ENCODE measurements around the gene SMC5.
"Not testable (repeated sequence)": the region's sequence is repeated elsewhere in the genome, so short reads cannot be mapped to it uniquely, and the experiment has no call there.

Gene SMC5

DNA sequence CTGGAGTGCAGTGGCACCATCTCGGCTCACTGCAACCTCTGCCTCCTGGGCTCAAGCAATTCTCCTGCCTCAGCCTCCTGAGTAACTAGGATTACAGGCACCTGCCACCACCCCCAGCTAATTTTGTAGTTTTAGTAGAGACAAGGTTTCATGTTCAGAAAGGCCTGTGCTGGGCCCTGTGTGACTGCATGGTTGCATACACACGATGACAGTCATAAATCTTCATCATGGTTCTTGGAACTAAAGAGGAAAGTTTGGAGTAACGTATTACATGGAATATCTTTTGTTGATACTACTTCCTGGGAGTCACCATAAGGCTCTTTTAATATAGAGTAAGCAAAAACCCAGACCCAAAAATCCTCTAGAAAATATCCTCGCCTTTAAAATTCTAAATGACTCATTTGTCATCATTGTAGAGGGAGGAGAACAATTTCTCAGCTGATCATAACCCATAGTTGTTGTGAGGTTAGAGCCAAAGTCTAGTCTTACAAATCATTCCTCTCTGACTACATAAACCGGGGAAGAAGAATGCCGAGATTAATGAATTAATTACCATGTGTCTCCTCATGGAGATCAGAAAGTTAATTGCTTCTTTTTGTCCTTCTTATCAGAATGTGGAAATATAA is 108.6 kb downstream of the SMC5 start:
- no peak for DNase-seq (ENCODE audit: low read depth)

DNA sequence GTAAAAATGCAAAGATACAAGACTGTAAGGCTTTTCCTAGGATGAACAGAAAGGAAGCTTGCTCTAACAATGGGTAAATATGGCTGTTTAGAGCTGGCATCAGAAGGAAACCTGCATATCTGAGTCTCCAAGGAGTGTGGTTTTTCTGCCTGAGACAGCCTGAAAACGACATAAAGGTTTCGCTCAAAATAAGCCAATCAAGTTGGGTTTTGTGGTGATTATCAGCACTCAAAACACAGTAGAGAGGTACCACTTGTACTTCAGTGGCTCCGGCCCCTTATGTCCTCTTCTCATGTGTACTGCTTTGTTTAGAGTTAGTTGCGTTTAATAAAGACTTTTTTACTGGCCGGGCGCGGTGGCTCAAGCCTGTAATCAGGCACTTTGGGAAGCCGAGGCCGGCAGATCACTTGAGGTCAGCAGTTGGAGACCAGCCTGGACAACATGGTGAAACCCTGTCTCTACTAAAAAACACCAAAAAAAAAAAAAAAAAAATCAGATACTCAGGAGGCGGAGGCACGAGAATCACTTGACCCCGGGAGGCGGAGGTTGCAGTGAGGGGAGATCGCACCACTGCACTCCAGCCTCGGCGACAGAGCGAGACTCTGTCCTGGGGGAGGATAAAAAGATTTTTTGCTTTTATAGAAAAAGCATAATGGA is 116.3 kb downstream of the SMC5 start:
- no peak for DNase-seq (ENCODE audit: low read depth)

DNA sequence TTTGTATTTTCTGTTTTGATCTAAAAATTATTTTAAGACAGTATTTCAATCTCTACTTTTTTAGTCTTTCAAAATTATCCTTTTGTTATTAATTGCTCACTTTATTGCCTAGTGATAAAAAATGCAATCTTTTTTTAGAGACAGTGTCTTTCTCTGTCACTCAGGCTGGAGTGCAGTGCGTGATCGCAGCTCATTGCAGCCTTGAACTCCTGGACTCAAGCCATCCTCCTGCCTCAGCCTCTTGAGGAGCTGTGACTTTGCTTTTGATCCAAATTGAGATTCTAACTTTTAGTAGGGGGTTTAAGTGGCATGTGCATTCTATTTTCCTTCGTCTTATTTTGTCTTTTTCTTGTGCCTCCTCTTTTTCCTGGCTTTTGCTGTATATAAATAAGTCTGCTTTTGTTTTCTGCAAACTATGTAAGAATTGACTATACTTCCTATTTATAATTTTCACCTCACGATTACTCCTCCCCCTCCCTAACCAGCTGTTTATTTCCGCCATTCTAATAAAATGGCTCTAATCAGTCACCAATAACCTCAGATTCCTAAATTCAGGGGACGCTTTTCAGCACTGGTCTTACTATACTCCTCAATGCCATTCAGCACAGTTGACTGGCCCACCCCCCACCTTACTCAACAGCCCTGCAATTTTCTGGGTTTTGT is 123.4 kb downstream of the SMC5 start:
- no peak for DNase-seq (ENCODE audit: low read depth)

DNA sequence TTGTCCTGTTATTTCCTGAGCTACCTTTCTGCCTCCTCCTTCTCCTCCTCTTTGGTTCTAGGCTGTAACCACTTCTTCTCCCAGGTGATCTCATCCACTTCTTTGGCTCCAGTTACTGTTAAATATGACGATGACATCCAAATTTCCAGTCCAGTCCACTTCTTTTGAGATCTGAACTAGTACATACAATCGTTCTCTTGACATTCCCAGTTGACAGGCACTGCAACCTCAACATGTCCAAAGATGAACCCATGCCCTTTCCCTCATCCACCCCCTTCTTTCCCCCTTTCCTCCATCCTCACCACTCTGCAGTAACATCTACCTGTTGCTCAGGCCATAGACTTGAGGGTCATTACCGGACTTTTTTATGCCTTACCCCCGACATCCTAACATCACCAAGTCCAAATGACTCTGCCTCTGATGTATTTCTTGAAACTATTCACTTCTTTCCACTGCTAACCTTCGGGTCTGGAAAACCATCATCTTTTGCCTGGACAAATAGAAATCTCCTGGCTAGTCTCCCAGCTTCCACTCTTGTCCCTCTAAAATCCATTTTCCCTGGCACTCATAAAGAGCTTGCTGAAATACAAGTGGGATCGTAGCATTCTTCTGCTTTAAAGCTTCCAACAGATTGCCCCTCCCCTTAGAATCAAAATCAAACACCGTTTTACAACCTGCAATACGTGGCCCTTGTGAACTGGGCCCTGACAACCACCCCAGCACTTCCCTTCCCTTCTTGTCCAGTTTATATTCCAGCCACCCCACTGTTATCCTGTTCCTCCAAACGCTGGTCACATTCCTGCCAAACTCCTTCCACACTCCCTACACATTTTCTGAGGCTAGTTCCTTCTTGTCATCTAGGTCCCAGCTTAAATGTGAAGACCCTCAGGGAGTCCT is 124.2 kb downstream of the SMC5 start:
- DNase-seq (ENCODE audit: low read depth) = no peak

DNA sequence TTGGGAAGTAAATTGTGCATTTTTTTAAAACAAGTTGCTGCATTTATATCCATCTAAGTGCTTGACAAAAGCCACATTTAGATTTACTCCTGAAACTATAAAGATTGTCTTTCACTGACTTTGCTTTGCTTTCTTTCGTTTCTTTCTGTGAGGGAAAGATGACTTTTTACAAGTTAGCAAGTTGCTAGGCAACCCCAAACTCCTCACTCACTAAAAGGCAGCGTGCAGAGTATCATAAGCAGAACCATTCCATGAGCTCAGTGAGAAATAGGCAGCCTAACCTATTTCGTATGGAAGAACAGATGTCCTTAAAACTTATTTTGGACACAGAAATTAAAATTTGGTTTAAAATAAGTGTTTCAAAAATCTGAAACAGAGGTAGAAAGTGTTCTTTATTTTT is 126.6 kb downstream of the SMC5 start:
- DNase-seq (ENCODE audit: low read depth) = no peak

DNA sequence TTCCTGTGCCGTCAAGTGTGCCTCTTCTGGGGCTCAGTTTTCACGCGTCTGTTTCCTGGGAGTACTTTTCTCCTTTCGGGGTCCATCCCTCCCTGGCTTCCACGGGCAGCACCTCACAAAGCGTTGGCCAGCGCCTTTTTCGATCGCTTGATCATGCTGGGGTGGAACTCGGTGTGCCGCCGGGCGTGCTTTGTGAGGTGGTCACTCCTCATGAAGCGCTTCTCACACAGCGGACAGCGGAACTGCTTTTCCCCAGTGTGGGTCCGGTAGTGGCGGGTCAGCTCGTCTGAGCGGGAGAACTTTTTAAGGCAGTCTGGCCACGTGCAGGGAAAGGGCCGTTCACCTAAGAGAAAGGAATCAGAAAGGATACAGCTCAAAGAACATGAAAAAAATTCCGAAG is 128.9 kb downstream of the SMC5 start:
- DNase-seq (ENCODE audit: low read depth) = no peak

DNA sequence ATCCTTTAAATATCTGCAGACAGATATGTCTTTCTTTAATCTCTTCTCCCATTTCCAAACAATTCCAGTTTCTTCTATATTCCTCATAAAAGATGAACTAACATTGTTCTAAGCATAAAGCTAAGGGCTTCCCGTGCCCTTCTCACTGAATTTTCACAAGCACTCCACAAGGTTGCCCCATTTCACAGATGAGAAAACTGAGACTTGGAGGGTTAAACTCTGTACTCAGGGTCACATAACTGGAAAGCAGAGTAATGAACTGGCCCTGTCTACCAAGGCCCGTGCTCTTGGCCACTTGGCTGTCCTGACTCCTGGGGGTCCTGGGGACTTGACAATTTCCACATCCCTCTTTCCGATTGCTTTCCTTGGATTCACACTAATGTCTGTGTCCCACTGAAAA is 130.4 kb downstream of the SMC5 start:
- DNase-seq (ENCODE audit: low read depth) = no peak

DNA sequence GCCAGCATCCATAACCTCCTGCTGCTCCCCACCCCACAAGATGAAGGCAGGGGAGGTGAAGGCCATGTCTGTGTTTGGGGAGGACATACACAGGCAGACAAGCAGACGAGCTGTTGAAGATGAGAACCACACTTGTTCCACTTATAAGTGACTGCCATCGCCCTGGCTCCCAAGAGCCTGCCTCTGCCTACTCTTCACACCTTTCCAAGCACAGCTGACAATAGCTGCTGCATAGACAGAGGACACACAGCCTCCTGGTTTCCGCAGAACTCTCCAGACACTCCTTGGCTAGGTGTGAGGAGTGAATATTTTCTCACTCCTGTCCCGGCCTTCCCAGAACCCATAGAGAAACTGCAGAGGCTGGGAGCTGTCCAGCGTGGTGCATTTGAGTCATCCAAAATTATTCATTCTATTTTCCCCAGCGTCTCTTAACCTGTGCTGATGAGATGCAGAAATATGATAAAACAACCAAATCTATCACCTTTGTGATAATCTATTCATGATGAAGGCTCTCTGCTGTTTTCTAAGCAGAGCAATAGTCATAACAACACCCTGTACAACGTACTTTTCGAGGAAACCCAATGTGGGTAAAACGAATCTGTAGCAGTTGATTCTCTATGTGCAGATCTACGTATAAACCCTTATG is 131.0 kb downstream of the SMC5 start:
- peak; percentile 42 for DNase-seq (ENCODE audit: low read depth)

DNA sequence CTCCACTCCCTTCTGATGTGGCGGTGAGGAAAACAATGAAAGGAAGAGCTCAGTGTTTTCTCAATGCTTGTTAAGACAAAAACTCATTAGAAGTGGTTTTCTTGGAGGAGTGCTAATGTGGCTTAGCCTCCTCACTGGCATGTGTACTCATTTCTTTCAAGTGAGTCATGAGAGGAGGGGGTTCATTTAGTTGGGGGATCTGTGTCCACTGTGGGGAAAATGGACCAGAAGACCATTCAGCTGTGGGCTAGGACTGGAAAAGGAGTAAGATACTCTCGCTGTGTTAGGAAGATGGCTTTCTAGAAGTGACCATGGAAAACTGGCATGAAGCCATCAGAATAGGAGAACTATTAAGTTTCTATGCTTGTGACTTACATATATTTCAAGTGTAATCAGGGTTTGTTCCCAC is 132.2 kb downstream of the SMC5 start:
- DNase-seq (ENCODE audit: low read depth) = no peak

DNA sequence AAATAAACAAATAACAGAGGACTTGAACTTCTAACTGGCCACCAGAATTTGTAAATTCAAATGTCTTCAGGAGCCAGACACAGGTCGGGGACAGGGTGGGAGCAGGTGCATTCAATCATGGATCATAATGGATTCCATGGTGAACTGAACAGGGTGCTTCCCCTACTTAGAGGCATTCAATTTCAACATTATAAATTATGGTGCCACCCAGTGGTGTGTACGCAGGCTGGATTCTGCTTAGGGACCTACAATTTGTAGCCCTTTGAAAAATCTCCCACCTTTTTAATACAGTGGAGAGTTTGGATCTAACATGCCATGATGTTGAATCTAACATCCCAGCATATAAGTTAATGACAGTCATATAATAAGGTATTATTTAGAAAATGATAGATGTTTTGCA is 133.4 kb downstream of the SMC5 start:
- peak; percentile 47 for DNase-seq (ENCODE audit: low read depth)

DNA sequence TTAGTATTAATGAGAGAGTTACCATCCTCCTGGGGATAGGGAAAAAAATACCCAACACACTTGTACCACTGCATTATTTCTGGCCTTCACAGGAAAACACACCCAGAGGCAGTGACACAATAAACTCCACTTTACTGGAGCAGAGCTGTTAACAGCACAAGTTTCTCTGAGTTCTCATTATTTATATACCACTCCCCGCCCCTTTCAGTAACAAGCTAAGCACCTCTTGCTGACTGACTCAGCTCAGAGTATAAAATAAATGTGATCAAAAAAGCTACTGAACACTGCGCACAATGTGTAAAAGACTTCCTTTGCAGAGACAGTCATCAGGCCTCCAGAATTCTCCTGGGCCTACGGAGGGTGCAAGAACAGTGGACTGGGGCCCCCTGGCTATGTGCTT is 134.1 kb downstream of the SMC5 start:
- DNase-seq (ENCODE audit: low read depth) = no peak

DNA sequence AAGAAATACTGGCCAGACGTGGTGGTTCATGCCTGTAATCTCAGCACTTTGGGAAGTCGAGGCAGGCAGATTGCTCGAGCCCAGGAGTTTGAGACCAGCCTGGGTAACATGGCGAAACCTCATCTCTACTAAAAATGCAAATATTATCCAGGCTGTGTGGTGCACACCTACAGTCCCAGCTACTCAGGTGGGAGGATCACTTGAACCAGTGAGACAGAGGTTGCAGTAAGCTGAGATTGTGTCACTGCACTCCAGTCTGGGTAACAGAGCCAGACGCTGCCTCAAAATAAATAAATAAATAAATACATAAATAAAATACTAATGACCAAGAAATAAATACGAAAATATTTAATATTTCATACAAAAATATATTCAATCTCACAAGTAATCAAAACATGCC is 136.9 kb downstream of the SMC5 start:
- no peak for DNase-seq (ENCODE audit: low read depth)

DNA sequence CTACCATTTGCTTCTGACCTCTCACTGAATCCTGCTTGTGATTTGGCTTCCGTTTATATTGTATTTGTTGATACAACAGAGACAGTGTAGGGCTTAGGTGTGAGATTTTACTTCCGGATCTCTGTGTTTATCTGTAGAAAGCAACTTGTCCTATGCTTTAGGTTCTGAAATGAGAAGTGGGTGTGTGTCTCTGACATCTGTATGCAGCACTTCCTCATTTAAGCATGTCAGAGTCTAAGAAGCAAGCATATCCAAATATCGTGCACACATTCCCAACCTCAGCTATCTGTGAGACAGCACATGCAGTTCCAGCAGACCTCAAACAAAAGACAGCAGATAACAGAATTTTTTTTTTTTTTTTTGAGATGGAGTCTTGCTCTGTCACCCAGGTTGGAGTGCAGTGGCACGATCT is 139.4 kb downstream of the SMC5 start:
- DNase-seq (ENCODE audit: low read depth) = no peak

DNA sequence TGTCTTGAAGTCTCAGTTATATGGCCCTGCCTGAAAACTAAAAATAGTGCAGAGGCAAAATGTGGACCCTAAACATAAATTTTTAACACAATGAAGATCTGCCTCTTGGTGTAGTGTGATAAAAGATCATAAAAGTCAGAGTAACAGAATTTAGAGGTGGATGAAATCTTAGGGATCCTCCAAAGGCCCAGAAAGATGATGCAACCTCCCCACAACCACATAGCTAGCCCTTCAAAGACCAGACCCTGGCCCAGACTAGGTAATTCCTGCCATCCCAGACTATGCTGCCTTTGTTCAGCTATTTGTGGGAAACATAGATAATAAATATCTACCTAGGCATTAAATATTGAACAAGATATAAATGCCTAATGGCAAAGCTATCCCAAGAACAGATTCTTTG is 140.4 kb downstream of the SMC5 start:
- DNase-seq (ENCODE audit: low read depth) = no peak

DNA sequence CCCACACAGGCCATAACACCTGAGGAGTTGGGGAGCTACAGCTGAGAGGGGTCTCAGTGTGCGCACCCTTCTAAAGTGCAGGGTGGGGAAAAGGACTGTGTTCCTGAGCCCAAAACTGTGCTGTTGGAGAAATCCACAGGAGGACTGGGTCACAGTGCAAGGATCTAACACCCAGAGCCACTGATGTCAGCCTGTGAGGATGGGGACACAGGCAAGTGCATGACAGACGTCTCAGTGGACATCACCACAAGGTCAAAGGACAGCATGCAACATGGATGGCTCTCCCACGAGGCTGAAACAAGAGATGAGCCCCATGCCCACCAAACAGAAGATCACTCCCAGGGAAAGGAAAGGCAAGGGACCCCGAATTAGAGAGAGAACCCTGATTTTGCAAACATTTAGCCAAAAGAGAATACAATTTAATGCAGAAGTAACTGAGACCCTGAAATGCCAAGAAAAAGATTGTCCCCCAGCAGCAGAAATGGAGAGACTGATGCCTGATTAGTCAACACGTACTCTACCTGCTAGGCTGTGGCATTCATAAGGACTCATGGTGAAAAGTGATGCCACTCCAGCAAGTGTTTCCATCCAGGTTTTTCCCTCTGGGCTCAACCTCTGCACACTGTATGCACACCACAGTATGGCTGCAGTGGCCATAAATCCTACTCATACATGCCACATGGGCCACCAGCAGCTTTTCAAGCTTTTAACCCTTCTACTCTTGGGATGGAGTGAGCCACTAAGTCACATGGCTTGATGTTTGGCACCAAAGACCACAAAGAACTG is 141.5 kb downstream of the SMC5 start:
- no peak for DNase-seq (ENCODE audit: low read depth)

DNA sequence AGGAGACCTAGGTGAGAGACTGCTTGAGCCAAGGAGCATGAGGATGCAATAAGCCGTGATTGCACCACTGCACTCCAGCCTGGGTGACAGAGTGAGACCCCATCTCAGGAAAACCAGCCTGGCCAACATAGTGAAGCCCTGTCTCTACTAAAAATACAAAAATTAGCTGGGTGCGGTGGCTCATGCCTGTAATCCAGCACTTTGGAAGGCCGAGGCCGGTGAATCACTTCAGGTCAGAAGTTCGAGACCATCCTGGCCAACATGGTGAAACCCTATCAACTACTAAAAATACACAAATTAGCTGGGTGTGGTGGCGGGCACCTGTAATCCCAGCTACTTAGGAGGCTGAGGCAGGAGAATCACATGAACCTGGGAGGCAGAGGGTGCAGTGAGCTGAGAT is 142.5 kb downstream of the SMC5 start:
- not testable (repeated sequence) for DNase-seq (ENCODE audit: low read depth)

DNA sequence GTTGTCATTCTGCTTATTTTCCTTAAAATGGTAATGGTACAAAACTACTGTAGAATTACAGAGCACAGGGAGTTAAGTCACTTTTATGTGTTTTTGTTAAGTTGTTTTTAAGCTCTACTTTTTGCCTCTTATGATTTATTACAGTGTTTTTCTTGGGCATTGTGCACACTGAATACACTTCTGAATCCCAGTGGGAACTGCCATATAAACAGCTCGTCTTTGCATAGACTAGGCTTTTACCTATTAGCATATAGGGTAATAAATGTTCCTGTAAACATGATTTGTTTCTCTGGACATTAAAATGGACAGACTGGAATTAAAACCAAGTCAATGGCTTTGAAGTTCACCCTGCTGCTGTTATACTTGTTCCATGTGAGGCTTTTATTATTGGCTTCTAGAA is 143.4 kb downstream of the SMC5 start:
- no peak for DNase-seq (ENCODE audit: low read depth)

DNA sequence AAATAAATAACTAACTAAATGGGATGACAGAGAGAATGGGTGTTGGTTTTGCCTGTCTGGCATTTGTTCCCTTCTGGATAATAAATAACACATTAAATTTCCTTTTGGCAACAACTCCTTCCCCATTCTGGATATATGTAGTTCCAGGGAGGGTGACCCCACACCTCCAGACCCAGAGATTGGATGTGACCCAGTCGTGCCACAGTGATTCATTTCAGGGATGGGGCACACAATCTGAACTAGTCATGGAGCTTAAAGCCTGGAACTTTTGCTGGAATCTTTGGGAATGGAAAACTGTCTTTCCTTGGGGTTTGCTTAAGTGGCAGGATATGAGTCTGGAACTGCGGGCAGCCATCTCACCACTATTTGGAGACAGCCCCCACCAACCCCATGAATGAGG is 144.4 kb downstream of the SMC5 start:
- DNase-seq (ENCODE audit: low read depth) = peak; percentile 31

DNA sequence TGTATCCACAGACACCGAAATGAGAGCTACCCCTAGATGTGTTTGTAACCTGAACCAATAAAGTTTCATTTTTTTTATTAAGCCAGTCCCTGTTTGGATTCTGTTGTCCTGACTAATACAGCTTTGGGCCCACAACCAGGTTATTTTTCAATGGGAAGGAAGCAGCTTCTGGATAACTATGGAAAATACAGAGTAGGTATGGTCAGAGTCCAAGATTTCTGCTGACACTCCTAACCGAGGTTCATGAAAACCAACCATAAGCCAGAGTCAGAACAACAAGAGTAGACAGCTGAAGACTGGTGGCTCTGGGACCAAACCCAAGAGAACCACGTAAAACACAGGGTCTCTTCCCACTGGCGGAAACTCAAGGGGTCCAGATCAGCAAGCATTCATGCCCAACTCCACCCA is 144.8 kb downstream of the SMC5 start:
- DNase-seq (ENCODE audit: low read depth) = no peak

DNA sequence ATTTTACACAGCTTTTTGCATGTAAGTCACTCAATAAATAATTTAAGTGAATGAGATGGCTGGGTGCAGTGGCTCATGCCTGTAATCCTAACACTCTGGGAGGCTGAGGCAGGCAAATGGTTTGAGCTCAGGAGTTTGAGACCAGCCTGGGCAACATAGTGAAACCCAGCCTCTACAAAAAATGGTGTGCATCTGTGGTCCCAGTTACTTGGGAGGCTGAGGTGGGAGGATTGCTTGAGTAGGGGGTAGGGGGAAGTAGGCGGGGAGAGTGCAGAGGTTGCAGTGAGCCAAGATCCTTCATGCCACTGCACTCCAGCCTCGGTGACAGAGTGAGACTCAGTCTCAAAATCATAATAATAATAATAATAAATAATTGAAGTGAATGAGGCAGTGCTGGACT is 145.5 kb downstream of the SMC5 start:
- DNase-seq (ENCODE audit: low read depth) = no peak
